ENCODE data around the gene RAD51B. TPM values are rescaled to one million over a fixed set of nuclear protein-coding genes. Genes with fewer than 3 reads are reported as not detected.

RAD51B gene
- polyA plus RNA-seq, 3 donors = 3.6 to 11.6 (median 9.4) TPM

- no peak overlapping the region for H3K4me3 ChIP-seq (replicated peaks in 1 of 3; ENCODE audit: low read depth in 2 of 3, low read length in 3 of 3)
- intact Hi-C loops (cut with micrococcal nuclease) = loop anchor here (10.0 kb wide), 3 partner anchors 247 to 583 kb away; partner anchors contain the start of genes ZFP36L1 (in 2 of the 2), RAD51B (in 1 of the 2) and ZFYVE26 (in 1 of the 2)
- no peaks in the 10 kb centered on the region for H3K9me3 Mint-ChIP-seq
- H2AFZ ChIP-seq (ENCODE audit: insufficient read depth, low read depth, low read length, poor library complexity, severe bottlenecking) = no peak overlapping the region
- H3K27ac Mint-ChIP-seq = peak overlapping the region in 6 of 7 donors; percentile 2 to 98 (median 46)
- H3K4me3 Mint-ChIP-seq = no peak overlapping the region
- no peaks in the 10 kb centered on the region for H3K79me2 ChIP-seq (ENCODE audit: insufficient read depth, low read length)
- no peak for DNase-seq
- H3K27ac ChIP-seq (ENCODE audit: low read depth in 1 of 2, low read length in 2 of 2) = peak overlapping the region in 1 of 2 donors; percentile 88
- TF ChIP-seq CTCF (IDR thresholded peaks at IDR 0.05) = no peak
- H3K4me1 Mint-ChIP-seq = peaks cover 38% of the 10 kb centered on the region
- H3K4me2 ChIP-seq (replicated peaks; ENCODE audit: extremely low read depth, low read length, poor library complexity, severe bottlenecking) = no peak overlapping the region
- no peaks in the 10 kb centered on the region for H3K27me3 Mint-ChIP-seq (ENCODE audit: low read depth in 3 of 3)
- H3K36me3 ChIP-seq (replicated peaks in 1 of 2; ENCODE audit: control insufficient read depth in 1 of 2, insufficient read depth in 2 of 2, low read length in 2 of 2) = no peaks in the 10 kb centered on the region
- H3K36me3 Mint-ChIP-seq = no peaks in the 10 kb centered on the region
- 94% methylated on average over 2 of the region's 2 CpGs for WGBS (ENCODE audit: insufficient coverage)
- H3K27me3 ChIP-seq (ENCODE audit: control insufficient read depth in 2 of 2, insufficient read depth in 2 of 2, low read length in 2 of 2) = no peaks in the 10 kb centered on the region
- H4K20me1 ChIP-seq (ENCODE audit: insufficient read depth, low read length) = no peaks in the 10 kb centered on the region
- H3K9ac ChIP-seq (ENCODE audit: insufficient read depth, low read length, poor library complexity, severe bottlenecking) = no peak overlapping the region
- peaks cover 28 to 32% of the 10 kb centered on the region in 2 donors for H3K4me1 ChIP-seq (ENCODE audit: control insufficient read depth in 1 of 2, insufficient read depth in 2 of 2, low read length in 2 of 2)
- no peaks in the 10 kb centered on the region for H3K9me3 ChIP-seq (replicated peaks in 1 of 2; ENCODE audit: control insufficient read depth in 1 of 2, insufficient read depth in 1 of 2, low read length in 2 of 2)
Observed at GRCh38 chr14:68211886-68212285, 392.3 kb downstream of the RAD51B start.

GRCh38 chr14:68212361-68212760 is 392.8 kb downstream of the RAD51B start:
- H3K9ac ChIP-seq (ENCODE audit: insufficient read depth, low read length, poor library complexity, severe bottlenecking) = no peak overlapping the region
- peaks cover 28 to 32% of the 10 kb centered on the region in 2 donors for H3K4me1 ChIP-seq (ENCODE audit: control insufficient read depth in 1 of 2, insufficient read depth in 2 of 2, low read length in 2 of 2)
- no peaks in the 10 kb centered on the region for H3K27me3 ChIP-seq (ENCODE audit: control insufficient read depth in 2 of 2, insufficient read depth in 2 of 2, low read length in 2 of 2)
- no peak for DNase-seq
- no peaks in the 10 kb centered on the region for H3K36me3 ChIP-seq (replicated peaks in 1 of 2; ENCODE audit: control insufficient read depth in 1 of 2, insufficient read depth in 2 of 2, low read length in 2 of 2)
- H3K4me3 ChIP-seq (replicated peaks in 1 of 3; ENCODE audit: low read depth in 2 of 3, low read length in 3 of 3) = no peak overlapping the region
- no peaks in the 10 kb centered on the region for H3K9me3 ChIP-seq (replicated peaks in 1 of 2; ENCODE audit: control insufficient read depth in 1 of 2, insufficient read depth in 1 of 2, low read length in 2 of 2)
- no peaks in the 10 kb centered on the region for H3K9me3 Mint-ChIP-seq
- H3K4me1 Mint-ChIP-seq = peaks cover 38% of the 10 kb centered on the region
- no peak overlapping the region for H2AFZ ChIP-seq (ENCODE audit: insufficient read depth, low read depth, low read length, poor library complexity, severe bottlenecking)
- no peak overlapping the region for H3K4me3 Mint-ChIP-seq
- no peaks in the 10 kb centered on the region for H3K27me3 Mint-ChIP-seq (ENCODE audit: low read depth in 3 of 3)
- H3K27ac ChIP-seq (ENCODE audit: low read depth in 1 of 2, low read length in 2 of 2) = no peak overlapping the region
- H3K4me2 ChIP-seq (replicated peaks; ENCODE audit: extremely low read depth, low read length, poor library complexity, severe bottlenecking) = no peak overlapping the region
- H3K27ac Mint-ChIP-seq = no peak overlapping the region
- no peaks in the 10 kb centered on the region for H4K20me1 ChIP-seq (ENCODE audit: insufficient read depth, low read length)
- no peak for TF ChIP-seq CTCF (IDR thresholded peaks at IDR 0.05)
- no peaks in the 10 kb centered on the region for H3K36me3 Mint-ChIP-seq
- intact Hi-C loops (cut with micrococcal nuclease) = loop anchor here (10.0 kb wide), 3 partner anchors 248 to 582 kb away; partner anchors contain the start of genes ZFP36L1 (in 2 of the 2), RAD51B (in 1 of the 2) and ZFYVE26 (in 1 of the 2)
- no peaks in the 10 kb centered on the region for H3K79me2 ChIP-seq (ENCODE audit: insufficient read depth, low read length)
